T-cell (primary cell): ENCODE measurements around the gene BUB1B. TPM values are rescaled to one million over a fixed set of nuclear protein-coding genes. Genes with fewer than 3 reads are reported as not detected.

ENCODE experiments used
- ATAC-seq, 4 experiments: fragments of 200-7000 bp in 3 of 4; fragments of 150-1000 bp in 1 of 4; cut with Tn5 transposase; replicated peaks in 1 of 4; 1 replicate in 3 of 4; 2 replicates in 1 of 4; pipeline ENCODE4 v1.10.0; 2021; ENCODE audit warnings: moderate library complexity in 3 of 4, mild to moderate bottlenecking in 2 of 4, moderate number of reproducible peaks in 1 of 4
- CTCF ChIA-PET, 2 donors: fragments of 300-600 bp; sonication (Branson Sonifier 250); formaldehyde crosslinking; loops; one replicate each; lab custom pipeline; 2022; ENCODE audit warnings: antibody characterized with exemption in 2 of 2; lab: Charles Lee
- POLR2A ChIA-PET, 2 donors: fragments of 300-600 bp; sonication (Branson Sonifier 250); formaldehyde crosslinking; loops; one replicate each; lab custom pipeline; 2022; ENCODE audit warnings: antibody characterized with exemption in 2 of 2; lab: Charles Lee
- DNase-seq, 35 experiments: peaks; one replicate each; pipeline versions ENCODE4 v3.0.0 to v3.0.0-alpha.2; 2013 to 2023
- H3K27ac ChIP-seq: one replicate; pipeline ENCODE4 v1.5.1; 2013; ENCODE audit warnings: low read length
- H3K27me3 ChIP-seq, 2 experiments: replicated peaks in 1 of 2; 1 replicate in 1 of 2; 2 replicates in 1 of 2; pipeline versions ENCODE4 v1.6.1 to v1.7.0; 2013; ENCODE audit warnings: low read length in 1 of 2, mixed read lengths in 1 of 2; ENCODE audit not compliant: control insufficient read depth in 2 of 2, insufficient read depth in 2 of 2; ENCODE audit errors: extremely low read depth in 1 of 2
- H3K36me3 ChIP-seq, 2 donors: 1 replicate in 1 of 2; 2 replicates in 1 of 2; pipeline versions ENCODE4 v1.6.1 to v1.7.0; 2013; ENCODE audit warnings: low read length in 1 of 2; ENCODE audit not compliant: control insufficient read depth in 2 of 2, insufficient read depth in 1 of 2; ENCODE audit errors: extremely low read depth in 1 of 2
- H3K4me1 ChIP-seq, 2 experiments: 1 replicate in 1 of 2; 2 replicates in 1 of 2; pipeline versions ENCODE4 v1.6.1 to v1.7.0; 2013; ENCODE audit warnings: low read length in 2 of 2, mixed read lengths in 1 of 2; ENCODE audit not compliant: insufficient read depth in 2 of 2, control insufficient read depth in 1 of 2; ENCODE audit errors: extremely low read depth in 1 of 2
- H3K4me3 ChIP-seq, 2 donors: 1 replicate in 1 of 2; 2 replicates in 1 of 2; pipeline versions ENCODE4 v1.5.1 to v1.7.0; 2013; ENCODE audit warnings: mild to moderate bottlenecking in 2 of 2, low read length in 1 of 2, moderate library complexity in 1 of 2; ENCODE audit not compliant: control insufficient read depth in 1 of 2; ENCODE audit errors: extremely low read depth in 1 of 2
- H3K9me3 ChIP-seq: 2 replicates; pipeline ENCODE4 v1.7.0; 2013
- H3K27ac Mint-ChIP-seq, 2 donors: one replicate each; pipeline ENCODE4 v1.8.0; 2020 to 2021; ENCODE audit warnings: mild to moderate bottlenecking in 2 of 2, mixed read lengths in 2 of 2
- H3K27me3 Mint-ChIP-seq, 2 donors: one replicate each; pipeline ENCODE4 v1.8.0; 2021 to 2022; ENCODE audit warnings: mixed read lengths in 2 of 2
- H3K36me3 Mint-ChIP-seq: one replicate; pipeline ENCODE4 v1.8.0; 2021; ENCODE audit warnings: mixed read lengths
- H3K4me1 Mint-ChIP-seq, 3 donors: one replicate each; pipeline ENCODE4 v1.8.0; 2020 to 2022; ENCODE audit warnings: mixed read lengths in 3 of 3, mild to moderate bottlenecking in 1 of 3
- H3K4me3 Mint-ChIP-seq, 3 donors: one replicate each; pipeline ENCODE4 v1.8.0; 2020 to 2022; ENCODE audit warnings: mild to moderate bottlenecking in 3 of 3, mixed read lengths in 3 of 3, moderate library complexity in 3 of 3
- H3K9me3 Mint-ChIP-seq, 3 donors: one replicate each; pipeline ENCODE4 v1.8.0; 2020 to 2022; ENCODE audit warnings: mixed read lengths in 3 of 3
- WGBS: methylation state at CpG from one replicate; pipeline ENCODE4 v1.1.5; 2013; ENCODE audit warnings: missing lambda C conversion rate; ENCODE audit not compliant: insufficient coverage; 5-methylcytosine and 5-hydroxymethylcytosine counted together
- total RNA-seq, 35 experiments: library from RNA in 6 of 35; stranded (reverse) in 6 of 35; fragments of 120-200 nt in 1 of 35; gene quantifications; one replicate each; pipeline versions ENCODE4 v1.2.1 to v1.2.4 and lab custom pipeline; 2013 to 2026

The BUB1B gene
- total RNA-seq, 5 donors from 2014 or later (not counting 1 experiment from before 2014, with no cell fraction given), result 0.79 to 2.2 (median 1.9) TPM

- no peak overlapping the region for H3K27ac Mint-ChIP-seq
Measured at GRCh38 chr15:40252141-40252437, 91.2 kb downstream of the BUB1B start.

GRCh38 chr15:40252438-40253166 is 91.7 kb downstream of the BUB1B start:
- H3K36me3 ChIP-seq, result no peaks in the 10 kb centered on the region
- Mint-ChIP-seq H3K27ac (no peak overlapping the region), H3K27me3 (peaks cover 23 to 36% of the 10 kb centered on the region in 2 donors), H3K4me3 (peak overlapping the region; percentile 67 to 71 (median 71)), H3K9me3 (no peaks in the 10 kb centered on the region), H3K36me3 (no peaks in the 10 kb centered on the region), H3K4me1 (peaks cover 10 to 16% (median 12%) of the 10 kb centered on the region in 3 donors)
- no peak overlapping the region for H3K27ac ChIP-seq
- H3K4me1 ChIP-seq, result peaks cover 0 to 33% of the 10 kb centered on the region in 2 experiments
- H3K27me3 ChIP-seq, result peaks cover 4 to 62% of the 10 kb centered on the region in 2 experiments
- ATAC-seq (peak; percentile 49 to 64 (median 56)), DNase-seq (peak in 3 of 35 experiments; percentile 5 to 20 (median 20))
- WGBS, result 1% methylated on average over 82 of the region's 82 CpGs
- H3K4me3 ChIP-seq, result peak overlapping the region; percentile 50 to 73
- ChIA-PET POLR2A (no interaction called here), CTCF (no interaction called here)
- H3K9me3 ChIP-seq, result no peaks in the 10 kb centered on the region

More at GRCh38 chr15:40252141-40252437, 91.2 kb downstream of the BUB1B start:
- Mint-ChIP-seq H3K36me3 (no peaks in the 10 kb centered on the region), H3K9me3 (no peaks in the 10 kb centered on the region), H3K4me3 (peak overlapping the region in 1 of 3 donors; percentile 60), H3K4me1 (peaks cover 10 to 16% (median 12%) of the 10 kb centered on the region in 3 donors), H3K27me3 (peaks cover 23 to 36% of the 10 kb centered on the region in 2 donors)
- 57% methylated on average over 27 of the region's 27 CpGs for WGBS
- ATAC-seq, result no peak
- Histone ChIP-seq H3K27me3 (peaks cover 4 to 58% of the 10 kb centered on the region in 2 experiments), H3K4me1 (peaks cover 0 to 31% of the 10 kb centered on the region in 2 experiments), H3K27ac (no peak overlapping the region), H3K9me3 (no peaks in the 10 kb centered on the region), H3K4me3 (peak overlapping the region in 1 of 2 donors; percentile 73), H3K36me3 (no peaks in the 10 kb centered on the region)
- DNase-seq, result no peak
- ChIA-PET POLR2A (no interaction called here), CTCF (no interaction called here)

- Histone ChIP-seq H3K4me3 (peak overlapping the region; percentile 50 to 73), H3K27me3 (peaks cover 4 to 69% of the 10 kb centered on the region in 2 experiments), H3K4me1 (peaks cover 0 to 33% of the 10 kb centered on the region in 2 experiments), H3K36me3 (no peaks in the 10 kb centered on the region), H3K9me3 (no peaks in the 10 kb centered on the region), H3K27ac (no peak overlapping the region)
- H3K36me3 Mint-ChIP-seq, result no peaks in the 10 kb centered on the region
- no peak for DNase-seq
- POLR2A ChIA-PET, result no interaction called here
- peak overlapping the region; percentile 67 to 71 (median 71) for H3K4me3 Mint-ChIP-seq
- H3K9me3 Mint-ChIP-seq, result no peaks in the 10 kb centered on the region
- peaks cover 23 to 36% of the 10 kb centered on the region in 2 donors for H3K27me3 Mint-ChIP-seq
- peaks cover 10 to 16% (median 12%) of the 10 kb centered on the region in 3 donors for H3K4me1 Mint-ChIP-seq
- no peak overlapping the region for H3K27ac Mint-ChIP-seq
- 44% methylated on average over 18 of the region's 28 CpGs for WGBS
- CTCF ChIA-PET, result no interaction called here
- ATAC-seq, result peak in 2 of 4 experiments; percentile 18 to 26
Measured at GRCh38 chr15:40253167-40253790, 92.4 kb downstream of the BUB1B start.

- no peak overlapping the region for H3K27ac ChIP-seq
- no peaks in the 10 kb centered on the region for H3K9me3 ChIP-seq
- H3K4me3 ChIP-seq, result no peak overlapping the region
- peaks cover 23 to 41% of the 10 kb centered on the region in 2 donors for H3K27me3 Mint-ChIP-seq
- ATAC-seq (no peak), DNase-seq (no peak)
- peaks cover 4 to 69% of the 10 kb centered on the region in 2 experiments for H3K27me3 ChIP-seq
- H3K9me3 Mint-ChIP-seq, result no peaks in the 10 kb centered on the region
- no peak overlapping the region for H3K27ac Mint-ChIP-seq
- POLR2A ChIA-PET, result no interaction called here
- H3K36me3 Mint-ChIP-seq, result no peaks in the 10 kb centered on the region
- peaks cover 10 to 16% (median 12%) of the 10 kb centered on the region in 3 donors for H3K4me1 Mint-ChIP-seq
- H3K36me3 ChIP-seq, result no peaks in the 10 kb centered on the region
- CTCF ChIA-PET, result interaction anchor here in 1 of 2 donors (0.6 to 1.1 kb wide), 2 partner anchors 16 to 21 kb away, joined by 3 to 4 read pairs; no protein-coding TSS in a partner anchor
- H3K4me1 ChIP-seq, result peaks cover 0 to 33% of the 10 kb centered on the region in 2 experiments
- peak overlapping the region in 1 of 3 donors; percentile 67 for H3K4me3 Mint-ChIP-seq
- 100% methylated on average over 2 of the region's 3 CpGs for WGBS
Measured at GRCh38 chr15:40254452-40254851, 93.6 kb downstream of the BUB1B start.

- H3K36me3 ChIP-seq, result no peaks in the 10 kb centered on the region
- Mint-ChIP-seq H3K9me3 (no peaks in the 10 kb centered on the region), H3K27me3 (peaks cover 23 to 37% of the 10 kb centered on the region in 2 donors), H3K4me1 (peaks cover 10 to 16% (median 12%) of the 10 kb centered on the region in 3 donors), H3K36me3 (no peaks in the 10 kb centered on the region), H3K27ac (no peak overlapping the region), H3K4me3 (no peak overlapping the region)
- DNase-seq (no peak), ATAC-seq (no peak)
- H3K9me3 ChIP-seq, result no peaks in the 10 kb centered on the region
- peaks cover 0 to 33% of the 10 kb centered on the region in 2 experiments for H3K4me1 ChIP-seq
- ChIA-PET CTCF (interaction anchor here (0.5 to 1.1 kb wide), 2 partner anchors 20 to 101 kb away, joined by 3 read pairs; no protein-coding TSS in a partner anchor), POLR2A (no interaction called here)
- H3K27ac ChIP-seq, result no peak overlapping the region
- H3K27me3 ChIP-seq, result peaks cover 4 to 66% of the 10 kb centered on the region in 2 experiments
- no peak overlapping the region for H3K4me3 ChIP-seq
- no CpG with 5 or more reads among the region's 4 CpGs for WGBS
Measured at GRCh38 chr15:40255033-40255432, 94.2 kb downstream of the BUB1B start.

GRCh38 chr15:40256638-40257235 is 95.9 kb downstream of the BUB1B start:
- POLR2A ChIA-PET, result no interaction called here
- Histone ChIP-seq H3K27ac (peak overlapping the region; percentile 1), H3K36me3 (no peaks in the 10 kb centered on the region), H3K27me3 (peaks cover 4 to 54% of the 10 kb centered on the region in 2 experiments), H3K4me3 (no peak overlapping the region), H3K4me1 (peaks cover 0 to 33% of the 10 kb centered on the region in 2 experiments), H3K9me3 (no peaks in the 10 kb centered on the region)
- Mint-ChIP-seq H3K27ac (no peak overlapping the region), H3K36me3 (no peaks in the 10 kb centered on the region), H3K4me1 (peaks cover 10 to 12% (median 12%) of the 10 kb centered on the region in 3 donors), H3K27me3 (peaks cover 17 to 26% of the 10 kb centered on the region in 2 donors), H3K9me3 (no peaks in the 10 kb centered on the region), H3K4me3 (no peak overlapping the region)
- ATAC-seq (peak in 3 of 4 experiments; percentile 44 to 58 (median 52)), DNase-seq (peak in 7 of 35 experiments; percentile 14 to 56 (median 27))
- 85% methylated on average over 14 of the region's 17 CpGs for WGBS
- CTCF ChIA-PET, result interaction anchor here (0.6 to 1.2 kb wide), 2 partner anchors 66 to 225 kb away, joined by 3 to 6 read pairs; partner anchors contain the start of gene INAFM2 (in 1 of the 2)
